Measurements from ENCODE around the gene CNTNAP5. TPM values are rescaled to one million over a fixed set of nuclear protein-coding genes. Genes with fewer than 3 reads are reported as not detected.

CNTNAP5 gene
- total RNA-seq, 1 experiment from 2014 or later = 0.48 TPM

GRCh38 chr2:124626993-124627392 lies 601.9 kb downstream of the CNTNAP5 start:
- Histone ChIP-seq H3K9ac (ENCODE audit: extremely low read depth, insufficient read length, low read length) (no peak overlapping the region), H3K23me2 (ENCODE audit: insufficient read length, low read depth, low read length, poor library complexity, severe bottlenecking) (no peaks in the 10 kb centered on the region), H3T11ph (ENCODE audit: low read length) (no peak overlapping the region), H4K5ac (ENCODE audit: insufficient read length, low read depth, low read length) (no peak overlapping the region), H2BK5ac (ENCODE audit: insufficient read length, low read length) (no peak overlapping the region), H4K20me1 (ENCODE audit: control insufficient read depth, insufficient read depth, insufficient read length) (no peaks in the 10 kb centered on the region), H2BK12ac (ENCODE audit: insufficient read length, low read depth, low read length) (no peak overlapping the region), H3K9me3 (ENCODE audit: control insufficient read depth, low read depth, low read length) (no peaks in the 10 kb centered on the region), H3K14ac (ENCODE audit: insufficient read depth, low read length) (no peak overlapping the region), H3K27me3 (ENCODE audit: insufficient read depth, low read length) (no peaks in the 10 kb centered on the region), H3K4me1 (ENCODE audit: insufficient read depth, low read length) (no peaks in the 10 kb centered on the region), H3K4ac (ENCODE audit: low read depth, low read length) (no peak overlapping the region), H3K56ac (ENCODE audit: insufficient read length, low read depth, low read length) (no peak overlapping the region), H2BK20ac (ENCODE audit: low read depth, low read length, poor library complexity, severe bottlenecking) (no peak overlapping the region), H2BK120ac (ENCODE audit: low read depth, low read length, poor library complexity, severe bottlenecking) (no peak overlapping the region), H4K8ac (replicated peaks; ENCODE audit: insufficient read length, low read depth, low read length) (no peak overlapping the region), H3K79me2 (ENCODE audit: insufficient read depth, low read length) (no peaks in the 10 kb centered on the region), H3K18ac (ENCODE audit: insufficient read length, low read depth, low read length) (no peak overlapping the region), H4K91ac (ENCODE audit: insufficient read length, low read depth, low read length) (no peak overlapping the region), H3K4me2 (ENCODE audit: insufficient read depth, insufficient read length, low read length) (no peak overlapping the region), H3K79me1 (ENCODE audit: insufficient read depth, low read depth, low read length, poor library complexity, severe bottlenecking) (no peaks in the 10 kb centered on the region), H2AK5ac (ENCODE audit: insufficient read length, low read length) (no peak overlapping the region), H3K23ac (ENCODE audit: insufficient read length, low read depth, low read length) (no peak overlapping the region), H3K27ac (ENCODE audit: insufficient read length, low read depth, low read length) (no peak overlapping the region), H2AFZ (ENCODE audit: low read length) (no peak overlapping the region), H2BK15ac (ENCODE audit: low read depth, low read length) (no peak overlapping the region)
- DNase-seq = no peak
- no CpG with 5 or more reads among the region's 5 CpGs for WGBS (ENCODE audit: extremely low coverage, insufficient read length, low lambda C conversion rate)
- H3K27me3 Mint-ChIP-seq (ENCODE audit: low read depth) = no peaks in the 10 kb centered on the region
- peaks cover 0 to 15% (median 0%) of the 10 kb centered on the region in 3 experiments; a peak in 2 of 7 replicates for H3K36me3 Mint-ChIP-seq (ENCODE audit: insufficient read depth in 1 of 3, low read depth in 3 of 3)
- H3K27ac Mint-ChIP-seq = no peak overlapping the region
- no peak for TF ChIP-seq CTCF (conservative IDR thresholded peaks at IDR 0.05)
- no peak overlapping the region for H3K4me3 Mint-ChIP-seq
- peaks cover 7% of the 10 kb centered on the region in 2 experiments; a peak in 4 of 5 replicates for H3K9me3 Mint-ChIP-seq
- H3K4me1 Mint-ChIP-seq = no peaks in the 10 kb centered on the region
